Natural killer cell (primary cell): Measurements from ENCODE around the gene LGR6. TPM values are rescaled to one million over a fixed set of nuclear protein-coding genes. Genes with fewer than 3 reads are reported as not detected.
"Not testable (repeated sequence)": the region's sequence is repeated elsewhere in the genome, so short reads cannot be mapped to it uniquely, and the experiment has no call there.

Source experiments
- ATAC-seq, 3 donors: fragments of 150-1000 bp in 2 of 3; fragments of 200-7000 bp in 1 of 3; cut with Tn5 transposase; 1 replicate in 1 of 3; 2 replicates in 2 of 3; pipeline ENCODE4 v1.10.0; 2021; ENCODE audit warnings: mild to moderate bottlenecking in 2 of 3, moderate library complexity in 2 of 3
- DNase-seq, 2 donors: peaks; one replicate each; pipeline versions ENCODE4 v3.0.0 to v3.0.0-alpha.2; 2013 to 2021; ENCODE audit warnings: mixed read lengths in 1 of 2
- H3K27ac ChIP-seq: one replicate; pipeline ENCODE4 v1.5.1; 2013; ENCODE audit warnings: mild to moderate bottlenecking, low read length
- H3K27me3 ChIP-seq: one replicate; pipeline ENCODE4 v1.6.1; 2013; ENCODE audit warnings: low read length; ENCODE audit not compliant: control insufficient read depth, insufficient read depth
- H3K36me3 ChIP-seq: one replicate; pipeline ENCODE4 v1.6.1; 2013; ENCODE audit warnings: low read length; ENCODE audit not compliant: control insufficient read depth, insufficient read depth
- H3K4me1 ChIP-seq: one replicate; pipeline ENCODE4 v1.6.1; 2013; ENCODE audit warnings: low read length; ENCODE audit not compliant: control insufficient read depth, insufficient read depth
- H3K4me3 ChIP-seq: one replicate; pipeline ENCODE4 v1.5.1; 2013; ENCODE audit warnings: low read length
- H3K9me3 ChIP-seq: one replicate; pipeline ENCODE4 v1.6.1; 2013; ENCODE audit warnings: low read length; ENCODE audit not compliant: control insufficient read depth, insufficient read depth
- H3K27ac Mint-ChIP-seq, 2 donors: one replicate each; pipeline ENCODE4 v1.8.0; 2022; ENCODE audit warnings: mild to moderate bottlenecking in 2 of 2, mixed read lengths in 2 of 2, moderate library complexity in 1 of 2
- H3K27me3 Mint-ChIP-seq, 2 donors: one replicate each; pipeline ENCODE4 v1.8.0; 2022; ENCODE audit warnings: low read depth in 2 of 2, mixed read lengths in 2 of 2
- H3K36me3 Mint-ChIP-seq: one replicate; pipeline ENCODE4 v1.8.0; 2022; ENCODE audit warnings: mixed read lengths
- H3K4me1 Mint-ChIP-seq, 2 donors: one replicate each; pipeline ENCODE4 v1.8.0; 2022; ENCODE audit warnings: mixed read lengths in 2 of 2
- H3K4me3 Mint-ChIP-seq: one replicate; pipeline ENCODE4 v1.8.0; 2022; ENCODE audit warnings: mild to moderate bottlenecking, moderate library complexity, mixed read lengths
- H3K9me3 Mint-ChIP-seq, 2 donors: one replicate each; pipeline ENCODE4 v1.8.0; 2022; ENCODE audit warnings: mixed read lengths in 2 of 2
- CTCF ChIP-seq: fragments of 200-600 bp; IDR thresholded peaks from one replicate; pipeline ENCODE4 v1.8.0; 2022; ENCODE audit warnings: antibody characterized with exemption
- WGBS: methylation state at CpG from one replicate; pipeline ENCODE4 v1.1.7; 2013; ENCODE audit warnings: missing lambda C conversion rate; ENCODE audit not compliant: insufficient coverage; 5-methylcytosine and 5-hydroxymethylcytosine counted together
- intact Hi-C: fragments of 100-400 bp; cut with micrococcal nuclease; formaldehyde crosslinking; loops from one replicate; pipeline ENCODE4 v1.14.2; 2022
- total RNA-seq, 4 donors: library from RNA; stranded (reverse); fragments of 120-200 nt in 1 of 4; gene quantifications; one replicate each; pipeline versions ENCODE4 v1.2.3 to v1.2.4, GENCODE V29; 2013 to 2022

The LGR6 gene
- total RNA-seq, 3 donors from 2014 or later (not counting 1 experiment from before 2014, with no cell fraction given): 58.3 to 65.2 (median 60.9) TPM

- Histone ChIP-seq H3K27me3 (no peaks in the 10 kb centered on the region), H3K36me3 (peaks cover 2% of the 10 kb centered on the region), H3K4me3 (no peak overlapping the region), H3K4me1 (no peaks in the 10 kb centered on the region), H3K27ac (no peak overlapping the region), H3K9me3 (no peaks in the 10 kb centered on the region)
- Mint-ChIP-seq H3K36me3 (no peaks in the 10 kb centered on the region), H3K4me1 (peaks cover 6 to 21% of the 10 kb centered on the region in 2 donors), H3K27me3 (peaks cover 0 to 2% of the 10 kb centered on the region in 2 donors), H3K27ac (peak overlapping the region in 1 of 2 donors; percentile 81), H3K9me3 (no peaks in the 10 kb centered on the region), H3K4me3 (no peak overlapping the region)
- intact Hi-C loops: no loop called here
- no peak for TF ChIP-seq CTCF
- peak in 1 of 2 donors; percentile 36 for DNase-seq
- peak; percentile 52 to 80 (median 76) for ATAC-seq
- 56% methylated on average over 8 of the region's 8 CpGs for WGBS
These were observed 43.5 kb downstream of the LGR6 start for GRCh38 chr1:202237052-202237451.

- Histone ChIP-seq H3K4me3 (no peak overlapping the region), H3K4me1 (no peaks in the 10 kb centered on the region), H3K9me3 (no peaks in the 10 kb centered on the region), H3K27ac (no peak overlapping the region), H3K27me3 (no peaks in the 10 kb centered on the region), H3K36me3 (peaks cover 2% of the 10 kb centered on the region)
- H3K4me3 Mint-ChIP-seq: no peak overlapping the region
- TF ChIP-seq CTCF: no peak
- DNase-seq: peak in 1 of 2 donors; percentile 10
- H3K27me3 Mint-ChIP-seq: peaks cover 0 to 2% of the 10 kb centered on the region in 2 donors
- no peak overlapping the region for H3K27ac Mint-ChIP-seq
- H3K36me3 Mint-ChIP-seq: no peaks in the 10 kb centered on the region
- H3K4me1 Mint-ChIP-seq: peaks cover 6 to 21% of the 10 kb centered on the region in 2 donors
- no peaks in the 10 kb centered on the region for H3K9me3 Mint-ChIP-seq
- ATAC-seq: no peak
- 95% methylated on average over 22 of the region's 22 CpGs for WGBS
- intact Hi-C loops: no loop called here
These were observed 45.3 kb downstream of the LGR6 start for GRCh38 chr1:202238914-202239313.

DNA sequence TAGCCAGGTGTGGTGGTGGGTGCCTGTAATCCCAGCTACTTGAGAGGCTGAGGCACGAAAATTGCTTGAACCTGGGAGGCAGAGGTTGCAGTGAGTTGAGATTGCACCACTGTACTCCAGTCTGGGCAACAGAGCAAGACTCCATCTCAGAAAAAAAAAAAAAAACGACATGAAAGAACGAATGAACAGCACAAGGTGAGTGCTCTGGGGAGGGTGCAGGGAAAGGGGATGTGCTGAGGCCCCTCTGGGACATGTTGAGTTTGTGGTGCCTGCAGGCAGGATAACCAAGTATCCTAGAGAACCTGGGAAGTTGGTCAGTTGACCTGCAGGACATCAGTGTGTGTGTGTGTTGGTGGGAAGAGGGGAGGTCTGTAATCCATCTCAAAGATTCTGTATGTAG lies 46.6 kb downstream of the LGR6 start:
- intact Hi-C loops, H3K4me1 ChIP-seq, H3K36me3 Mint-ChIP-seq, H3K27me3 Mint-ChIP-seq, H3K9me3 ChIP-seq, DNase-seq, H3K4me3 Mint-ChIP-seq, H3K36me3 ChIP-seq, H3K9me3 Mint-ChIP-seq, H3K27ac ChIP-seq, H3K4me3 ChIP-seq, H3K27me3 ChIP-seq, ATAC-seq: not testable (repeated sequence)
- H3K27ac Mint-ChIP-seq: peak overlapping the region in 1 of 2 donors; percentile 3
- WGBS: 75% methylated on average over 3 of the region's 3 CpGs
- peaks cover 6 to 16% of the 10 kb centered on the region in 2 donors for H3K4me1 Mint-ChIP-seq

GRCh38 chr1:202240956-202241355 lies 47.4 kb downstream of the LGR6 start:
- ATAC-seq: no peak

More at GRCh38 chr1:202240956-202241355, 47.4 kb downstream of the LGR6 start:
- no peak for TF ChIP-seq CTCF
- Mint-ChIP-seq H3K4me1 (peaks cover 6 to 11% of the 10 kb centered on the region in 2 donors), H3K4me3 (no peak overlapping the region), H3K36me3 (no peaks in the 10 kb centered on the region), H3K27me3 (peaks cover 0 to 2% of the 10 kb centered on the region in 2 donors), H3K27ac (no peak overlapping the region), H3K9me3 (no peaks in the 10 kb centered on the region)
- DNase-seq: no peak
- intact Hi-C loops: no loop called here
- no peaks in the 10 kb centered on the region for H3K4me1 ChIP-seq
- 89% methylated on average over 4 of the region's 4 CpGs for WGBS
- no peak overlapping the region for H3K27ac ChIP-seq
- peaks cover 2% of the 10 kb centered on the region for H3K36me3 ChIP-seq
- H3K4me3 ChIP-seq: no peak overlapping the region
- H3K27me3 ChIP-seq: no peaks in the 10 kb centered on the region
- no peaks in the 10 kb centered on the region for H3K9me3 ChIP-seq
